Activated CD4-positive, alpha-beta memory T cell treated with anti-CD3 and anti-CD28 coated beads for 36 hours (primary cell): ENCODE measurements around the gene GPR146. TPM values are rescaled to one million over a fixed set of nuclear protein-coding genes. Genes with fewer than 3 reads are reported as not detected.
A peak's percentile ranks its signal among the peaks of the same experiment; 100 is the strongest.
"Not testable (repeated sequence)": the region's sequence is repeated elsewhere in the genome, so short reads cannot be mapped to it uniquely, and the experiment has no call there.

ENCODE experiments used
- CTCF ChIA-PET: fragments of 350-600 bp; sonication (Branson Sonifier 250); formaldehyde crosslinking; loops from one replicate; lab custom pipeline; 2021; ENCODE audit warnings: antibody characterized with exemption, inconsistent platforms; lab: Charles Lee
- POLR2A ChIA-PET: fragments of 350-600 bp; sonication (Branson Sonifier 250); formaldehyde crosslinking; loops from one replicate; lab custom pipeline; 2021; ENCODE audit warnings: antibody characterized with exemption; lab: Charles Lee
- DNase-seq: peaks from one replicate; pipeline ENCODE4 v3.0.0-alpha.2; 2020
- H3K27ac Mint-ChIP-seq: one replicate; pipeline ENCODE4 v1.8.0; 2021; ENCODE audit warnings: mixed read lengths
- H3K27me3 Mint-ChIP-seq: one replicate; pipeline ENCODE4 v1.8.0; 2021; ENCODE audit warnings: mixed read lengths
- H3K36me3 Mint-ChIP-seq: one replicate; pipeline ENCODE4 v1.8.0; 2021; ENCODE audit warnings: mixed read lengths
- H3K4me1 Mint-ChIP-seq: one replicate; pipeline ENCODE4 v1.8.0; 2021; ENCODE audit warnings: low read depth, mixed read lengths
- H3K4me3 Mint-ChIP-seq: one replicate; pipeline ENCODE4 v1.8.0; 2021; ENCODE audit warnings: mild to moderate bottlenecking, mixed read lengths
- H3K9me3 Mint-ChIP-seq: one replicate; pipeline ENCODE4 v1.8.0; 2021; ENCODE audit warnings: mixed read lengths
- intact Hi-C: fragments of 100-400 bp; cut with micrococcal nuclease; formaldehyde crosslinking; loops from one replicate; pipeline ENCODE4 v1.15.1; 2023
- total RNA-seq, 2 experiments: library from RNA; stranded (reverse); gene quantifications; one replicate each; pipeline ENCODE4 v1.2.3, GENCODE V29; 2021

The GPR146 gene
- total RNA-seq, 2 experiments from 2014 or later: 1.6 to 2.1 TPM

GRCh38 chr7:1028775-1029636 lies 15.3 kb upstream of the GPR146 start:
- H3K4me3 Mint-ChIP-seq: peak overlapping the region; percentile 66
- POLR2A ChIA-PET: interaction anchor here (1.1 kb wide), 1 partner anchor 15 kb away, joined by 3 read pairs; the partner anchor contains the start of gene GPR146

GRCh38 chr7:1029637-1030443 lies 14.5 kb upstream of the GPR146 start:
- no peaks in the 10 kb centered on the region for H3K9me3 Mint-ChIP-seq
- intact Hi-C loops: loop anchor here (2.0 to 5.0 kb wide), 2 partner anchors 38 to 109 kb away; a partner anchor contains a TSS
- H3K4me3 Mint-ChIP-seq: no peak overlapping the region
- peak overlapping the region; percentile 83 for H3K27ac Mint-ChIP-seq
- H3K27me3 Mint-ChIP-seq: no peaks in the 10 kb centered on the region
- ChIA-PET POLR2A (interaction anchor here (1.1 kb wide), 1 partner anchor 14 kb away, joined by 3 read pairs; the partner anchor contains the start of gene GPR146), CTCF (interaction anchor here (1.1 to 1.2 kb wide), 2 partner anchors 36 to 37 kb away, joined by 3 to 6 read pairs; no protein-coding TSS in a partner anchor)
- H3K4me1 Mint-ChIP-seq: peaks cover 51% of the 10 kb centered on the region
- no peak for DNase-seq
- peaks cover 2% of the 10 kb centered on the region for H3K36me3 Mint-ChIP-seq

More at GRCh38 chr7:1028775-1029636, 15.3 kb upstream of the GPR146 start:
- CTCF ChIA-PET: interaction anchor here (0.6 to 1.2 kb wide), 3 partner anchors 36 to 91 kb away, joined by 3 to 6 read pairs (median 3); no protein-coding TSS in a partner anchor
- peak; percentile 87 for DNase-seq
- peaks cover 2% of the 10 kb centered on the region for H3K36me3 Mint-ChIP-seq
- no peaks in the 10 kb centered on the region for H3K9me3 Mint-ChIP-seq
- H3K27me3 Mint-ChIP-seq: no peaks in the 10 kb centered on the region
- intact Hi-C loops: loop anchor here (1.0 to 5.0 kb wide), 4 partner anchors 15 to 110 kb away; partner anchors contain the start of genes COX19 and GPR146
- peaks cover 45% of the 10 kb centered on the region for H3K4me1 Mint-ChIP-seq
- peak overlapping the region; percentile 83 for H3K27ac Mint-ChIP-seq

GRCh38 chr7:1030444-1031070 lies 13.8 kb upstream of the GPR146 start:
- DNase-seq: no peak
- no peak overlapping the region for H3K27ac Mint-ChIP-seq
- H3K4me1 Mint-ChIP-seq: peaks cover 52% of the 10 kb centered on the region
- POLR2A ChIA-PET: no interaction called here
- H3K9me3 Mint-ChIP-seq: no peaks in the 10 kb centered on the region
- no peak overlapping the region for H3K4me3 Mint-ChIP-seq
- CTCF ChIA-PET: no interaction called here
- H3K27me3 Mint-ChIP-seq: no peaks in the 10 kb centered on the region
- intact Hi-C loops: no loop called here
- peaks cover 2% of the 10 kb centered on the region for H3K36me3 Mint-ChIP-seq

- Mint-ChIP-seq H3K9me3 (no peaks in the 10 kb centered on the region), H3K36me3 (peaks cover 2% of the 10 kb centered on the region)
- CTCF ChIA-PET: no interaction called here
Measured at GRCh38 chr7:1031716-1032455, 12.5 kb upstream of the GPR146 start.

GRCh38 chr7:1032536-1033181 lies 11.7 kb upstream of the GPR146 start:
- intact Hi-C loops: loop anchor here (1.0 kb wide), 1 partner anchor 13 kb away; no protein-coding TSS in a partner anchor
- H3K27me3 Mint-ChIP-seq: no peaks in the 10 kb centered on the region
- DNase-seq: no peak
- POLR2A ChIA-PET: no interaction called here
- H3K4me1 Mint-ChIP-seq: peaks cover 43% of the 10 kb centered on the region
- H3K36me3 Mint-ChIP-seq: no peaks in the 10 kb centered on the region
- CTCF ChIA-PET: interaction anchor here (1.4 to 2.3 kb wide), 2 partner anchors 12 to 33 kb away, joined by 5 to 7 read pairs; partner anchors contain the start of gene GPR146
- no peaks in the 10 kb centered on the region for H3K9me3 Mint-ChIP-seq
- no peak overlapping the region for H3K4me3 Mint-ChIP-seq
- no peak overlapping the region for H3K27ac Mint-ChIP-seq

More at GRCh38 chr7:1031716-1032455, 12.5 kb upstream of the GPR146 start:
- POLR2A ChIA-PET: no interaction called here
- no peak overlapping the region for H3K27ac Mint-ChIP-seq
- no peaks in the 10 kb centered on the region for H3K27me3 Mint-ChIP-seq
- H3K4me3 Mint-ChIP-seq: no peak overlapping the region
- H3K4me1 Mint-ChIP-seq: peaks cover 48% of the 10 kb centered on the region
- no peak for DNase-seq
- intact Hi-C loops: no loop called here

- ChIA-PET CTCF (interaction anchor here (1.4 to 2.3 kb wide), 3 partner anchors 11 to 41 kb away, joined by 5 to 7 read pairs (median 6); partner anchors contain the start of gene GPR146), POLR2A (no interaction called here)
- Mint-ChIP-seq H3K27me3 (no peaks in the 10 kb centered on the region), H3K9me3 (no peaks in the 10 kb centered on the region), H3K4me1 (peaks cover 43% of the 10 kb centered on the region), H3K4me3 (no peak overlapping the region), H3K36me3 (no peaks in the 10 kb centered on the region), H3K27ac (peak overlapping the region; percentile 54)
- DNase-seq: peak; percentile 28
- intact Hi-C loops: loop anchor here (1.0 kb wide), 1 partner anchor 12 kb away; no protein-coding TSS in a partner anchor
Measured at GRCh38 chr7:1033546-1034145, 10.7 kb upstream of the GPR146 start.

- H3K27ac Mint-ChIP-seq, H3K36me3 Mint-ChIP-seq, intact Hi-C loops, DNase-seq, H3K27me3 Mint-ChIP-seq, H3K4me3 Mint-ChIP-seq, H3K9me3 Mint-ChIP-seq, POLR2A ChIA-PET: not testable (repeated sequence)
- CTCF ChIA-PET: interaction anchor here (0.7 to 2.3 kb wide), 3 partner anchors 10 to 210 kb away, joined by 3 to 7 read pairs (median 6); partner anchors contain the start of gene GPR146
- peaks cover 35% of the 10 kb centered on the region for H3K4me1 Mint-ChIP-seq
Measured at GRCh38 chr7:1034769-1035168, 9.6 kb upstream of the GPR146 start.

GRCh38 chr7:1036164-1036928 lies 8.0 kb upstream of the GPR146 start:
- CTCF ChIA-PET, intact Hi-C loops, H3K27ac Mint-ChIP-seq, POLR2A ChIA-PET, H3K9me3 Mint-ChIP-seq, H3K4me3 Mint-ChIP-seq, DNase-seq, H3K27me3 Mint-ChIP-seq, H3K36me3 Mint-ChIP-seq: not testable (repeated sequence)
- H3K4me1 Mint-ChIP-seq: peaks cover 24% of the 10 kb centered on the region

- POLR2A ChIA-PET, DNase-seq, H3K9me3 Mint-ChIP-seq, intact Hi-C loops, H3K27ac Mint-ChIP-seq, H3K4me3 Mint-ChIP-seq, H3K27me3 Mint-ChIP-seq, CTCF ChIA-PET, H3K36me3 Mint-ChIP-seq: not testable (repeated sequence)
- H3K4me1 Mint-ChIP-seq: peaks cover 18% of the 10 kb centered on the region
Measured at GRCh38 chr7:1040233-1040632, 4.1 kb upstream of the GPR146 start.

- no peaks in the 10 kb centered on the region for H3K36me3 Mint-ChIP-seq
- ChIA-PET CTCF (no interaction called here), POLR2A (no interaction called here)
- peaks cover 23% of the 10 kb centered on the region for H3K4me1 Mint-ChIP-seq
- intact Hi-C loops: no loop called here
- no peaks in the 10 kb centered on the region for H3K9me3 Mint-ChIP-seq
- DNase-seq: no peak
- no peak overlapping the region for H3K4me3 Mint-ChIP-seq
- H3K27me3 Mint-ChIP-seq: no peaks in the 10 kb centered on the region
- H3K27ac Mint-ChIP-seq: no peak overlapping the region
Measured at GRCh38 chr7:1040790-1041189, 3.6 kb upstream of the GPR146 start.
